SK-N-SH treated with all-trans-retinoic acid at 6 μM for 48 hours (cell line): ENCODE data around the gene ANKRD6.

Experiments used
- ATAC-seq: fragments of 200-7000 bp; cut with Tn5 transposase; 3 replicates; pipeline ENCODE4 v1.9.1; 2020; ENCODE audit warnings: mild to moderate bottlenecking, moderate library complexity
- ARNTL ChIP-seq: fragments of 450-650 bp; formaldehyde crosslinking; IDR thresholded peaks from 2 replicates; pipeline ENCODE4 v1.5.0; 2020; ENCODE audit warnings: low read depth, mild to moderate bottlenecking, moderate library complexity, borderline replicate concordance
- BACH2 ChIP-seq: fragments of 250-450 bp; sonication (Bioruptor Pico); IDR thresholded peaks from 2 replicates; pipeline ENCODE4 v1.9.0; 2021; ENCODE audit warnings: mild to moderate bottlenecking, borderline replicate concordance
- CREB5 ChIP-seq: fragments of 250-450 bp; sonication (Bioruptor Pico); IDR thresholded peaks from 2 replicates; pipeline ENCODE4 v1.5.1; 2020; ENCODE audit warnings: low read depth, mild to moderate bottlenecking, moderate library complexity
- CSDC2 ChIP-seq: fragments of 250-450 bp; sonication (Bioruptor Pico); IDR thresholded peaks from 2 replicates; pipeline ENCODE4 v1.5.0; 2020; ENCODE audit warnings: mild to moderate bottlenecking, moderate library complexity
- ESRRG ChIP-seq: fragments of 250-450 bp; sonication (Bioruptor Pico); IDR thresholded peaks from 2 replicates; pipeline ENCODE4 v1.6.1; 2021; ENCODE audit warnings: mild to moderate bottlenecking
- GLIS3 ChIP-seq: fragments of 250-450 bp; sonication (Bioruptor Pico); IDR thresholded peaks from 2 replicates; pipeline ENCODE4 v1.5.0; 2020; ENCODE audit warnings: mild to moderate bottlenecking, moderate library complexity
- OSR1 ChIP-seq: fragments of 250-450 bp; sonication (Bioruptor Pico); IDR thresholded peaks from 2 replicates; pipeline ENCODE4 v1.8.0; 2022; ENCODE audit warnings: moderate library complexity, mild to moderate bottlenecking, inconsistent platforms
- PPARA ChIP-seq: fragments of 250-450 bp; sonication (Bioruptor Pico); IDR thresholded peaks from 2 replicates; pipeline ENCODE4 v1.5.0; 2020; ENCODE audit warnings: mild to moderate bottlenecking, borderline replicate concordance
- RARB ChIP-seq: fragments of 250-450 bp; sonication (Bioruptor Pico); IDR thresholded peaks from 2 replicates; pipeline ENCODE4 v1.8.0; 2021; ENCODE audit warnings: mild to moderate bottlenecking, moderate library complexity
- SNAI2 ChIP-seq: fragments of 250-450 bp; sonication (Bioruptor Pico); IDR thresholded peaks from 2 replicates; pipeline ENCODE4 v1.5.0; 2020; ENCODE audit warnings: mild to moderate bottlenecking, moderate library complexity
- TCF4 ChIP-seq: fragments of 250-450 bp; sonication (Bioruptor Pico); IDR thresholded peaks from 2 replicates; pipeline ENCODE4 v1.8.0; 2021; ENCODE audit warnings: mild to moderate bottlenecking, moderate library complexity, borderline replicate concordance
- TOX ChIP-seq: fragments of 250-450 bp; sonication (Bioruptor Pico); IDR thresholded peaks from 2 replicates; pipeline ENCODE4 v1.8.0; 2021; ENCODE audit warnings: mild to moderate bottlenecking, moderate library complexity, borderline replicate concordance
- TSHZ2 ChIP-seq: fragments of 250-450 bp; sonication (Bioruptor Pico); IDR thresholded peaks from 2 replicates; pipeline ENCODE4 v1.5.0; 2020; ENCODE audit warnings: mild to moderate bottlenecking, moderate library complexity
- ZC3H10 ChIP-seq: fragments of 250-450 bp; sonication (Bioruptor Pico); IDR thresholded peaks from 2 replicates; pipeline ENCODE4 v1.5.1; 2021; ENCODE audit warnings: mild to moderate bottlenecking, moderate library complexity
- ZFP3 ChIP-seq: fragments of 250-450 bp; sonication (Bioruptor Pico); IDR thresholded peaks from 2 replicates; pipeline ENCODE4 v1.5.0; 2020; ENCODE audit warnings: mild to moderate bottlenecking, moderate library complexity
- ZFP30 ChIP-seq: fragments of 450-650 bp; formaldehyde crosslinking; IDR thresholded peaks from 2 replicates; pipeline ENCODE4 v1.5.0; 2022; ENCODE audit warnings: mild to moderate bottlenecking, moderate library complexity
- ZNF565 ChIP-seq: fragments of 450-650 bp; formaldehyde crosslinking; conservative IDR thresholded peaks from 2 replicates; pipeline ENCODE4 v1.5.0; 2020; ENCODE audit warnings: low read depth, mild to moderate bottlenecking, moderate library complexity
- ZNF70 ChIP-seq: fragments of 450-650 bp; formaldehyde crosslinking; IDR thresholded peaks from 2 replicates; pipeline ENCODE4 v1.5.0; 2020; ENCODE audit warnings: mild to moderate bottlenecking, moderate library complexity
- ZNF8 ChIP-seq: fragments of 450-650 bp; formaldehyde crosslinking; IDR thresholded peaks from 2 replicates; pipeline ENCODE4 v1.5.0; 2020; ENCODE audit warnings: mild to moderate bottlenecking, moderate library complexity
- TF ChIP-seq, protein P1 (sequence below): fragments of 250-450 bp; sonication (Bioruptor Pico); IDR thresholded peaks from 2 replicates; pipeline ENCODE4 v1.8.0; 2021; ENCODE audit warnings: low read depth, mild to moderate bottlenecking, moderate library complexity, borderline replicate concordance
- TF ChIP-seq, protein P2 (sequence below): fragments of 250-450 bp; sonication (Bioruptor Pico); IDR thresholded peaks from 2 replicates; pipeline ENCODE4 v1.5.1; 2021; ENCODE audit warnings: mild to moderate bottlenecking, moderate library complexity
- TF ChIP-seq, protein P3 (sequence below): fragments of 250-450 bp; sonication (Bioruptor Pico); IDR thresholded peaks from 2 replicates; pipeline ENCODE4 v1.8.0; 2020; ENCODE audit warnings: mild to moderate bottlenecking, moderate library complexity, borderline replicate concordance

ANKRD6 gene

DNA sequence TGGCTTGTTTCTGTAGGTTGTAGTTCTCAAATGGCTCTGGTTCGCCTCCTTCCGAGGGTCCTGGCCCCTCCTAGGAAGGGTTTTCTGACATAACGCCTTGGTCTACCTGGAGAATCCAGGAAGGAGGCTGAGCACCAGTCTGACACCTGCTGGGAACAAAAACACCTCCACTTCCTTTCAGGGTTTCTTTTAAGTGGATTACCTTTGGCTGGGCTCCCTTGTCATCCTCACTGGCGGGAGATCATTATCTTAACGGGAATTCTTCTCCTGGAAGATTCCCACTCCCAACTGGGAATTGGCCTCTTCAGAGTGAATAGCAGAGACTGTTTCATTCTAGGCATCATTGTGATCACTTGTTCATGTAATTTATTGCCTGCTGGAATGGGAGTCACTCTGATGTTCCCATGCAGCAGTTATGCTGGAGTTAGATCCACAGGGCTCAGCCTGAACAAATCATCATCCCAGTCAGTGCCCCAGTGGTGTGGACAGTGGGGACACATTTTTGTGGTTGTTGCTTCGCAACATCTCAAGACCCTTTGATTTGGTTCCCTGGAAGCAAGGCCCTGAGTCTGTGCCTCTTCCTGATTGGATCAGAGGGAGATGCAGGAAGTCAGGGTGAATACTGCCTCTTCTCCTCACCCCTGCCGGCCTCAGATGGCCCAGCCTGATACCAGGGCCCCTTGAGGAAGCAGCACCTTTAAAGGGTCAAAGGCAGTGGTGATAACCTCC is 156.5 kb downstream of the ANKRD6 start (continued):
- TF ChIP-seq ZNF8 (CRISPR knock-in tag) (no peak), TSHZ2 (no peak), CREB5 (CRISPR knock-in tag) (no peak), ARNTL (CRISPR knock-in tag) (no peak)

- TF ChIP-seq, protein P1, sequence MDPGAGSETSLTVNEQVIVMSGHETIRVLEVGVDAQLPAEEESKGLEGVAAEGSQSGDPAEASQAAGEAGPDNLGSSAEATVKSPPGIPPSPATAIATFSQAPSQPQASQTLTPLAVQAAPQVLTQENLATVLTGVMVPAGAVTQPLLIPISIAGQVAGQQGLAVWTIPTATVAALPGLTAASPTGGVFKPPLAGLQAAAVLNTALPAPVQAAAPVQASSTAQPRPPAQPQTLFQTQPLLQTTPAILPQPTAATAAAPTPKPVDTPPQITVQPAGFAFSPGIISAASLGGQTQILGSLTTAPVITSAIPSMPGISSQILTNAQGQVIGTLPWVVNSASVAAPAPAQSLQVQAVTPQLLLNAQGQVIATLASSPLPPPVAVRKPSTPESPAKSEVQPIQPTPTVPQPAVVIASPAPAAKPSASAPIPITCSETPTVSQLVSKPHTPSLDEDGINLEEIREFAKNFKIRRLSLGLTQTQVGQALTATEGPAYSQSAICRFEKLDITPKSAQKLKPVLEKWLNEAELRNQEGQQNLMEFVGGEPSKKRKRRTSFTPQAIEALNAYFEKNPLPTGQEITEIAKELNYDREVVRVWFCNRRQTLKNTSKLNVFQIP (CRISPR knock-in tag) = no peak
- no peak for TF ChIP-seq ESRRG (CRISPR knock-in tag)
- no peak for TF ChIP-seq TOX
- no peak for TF ChIP-seq ZFP3
- TF ChIP-seq ARNTL (CRISPR knock-in tag) = no peak
- TF ChIP-seq GLIS3 (CRISPR knock-in tag) = no peak
- TF ChIP-seq ZNF565 (CRISPR knock-in tag) = no peak
- TF ChIP-seq ZFP30 (CRISPR knock-in tag) = no peak
- no peak for TF ChIP-seq ZC3H10 (CRISPR knock-in tag)
- ATAC-seq = no peak
Observed at GRCh38 chr6:89590133-89590532, 157.2 kb downstream of the ANKRD6 start.

DNA sequence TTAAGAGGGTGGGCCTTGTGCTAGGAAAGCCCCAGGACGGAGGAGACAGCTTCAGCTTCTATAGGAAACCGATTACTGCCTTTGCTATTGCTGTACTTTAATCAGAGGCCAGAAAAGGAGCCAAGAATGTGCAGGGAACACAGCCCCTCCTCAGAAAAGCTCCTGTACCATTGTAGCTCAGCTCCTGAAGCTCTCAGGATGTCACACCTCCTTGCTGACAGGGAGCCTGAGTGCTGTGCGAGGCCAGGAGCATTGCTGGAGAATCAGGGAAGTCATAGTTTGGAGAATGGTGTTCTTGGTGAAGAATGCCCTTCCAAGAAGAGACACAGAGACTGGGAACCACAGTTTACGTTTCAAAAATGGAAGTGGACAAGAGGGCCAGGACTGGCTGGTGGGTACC is 158.8 kb downstream of the ANKRD6 start:
- TF ChIP-seq ZNF70 (CRISPR knock-in tag) (no peak), ZNF8 (CRISPR knock-in tag) (no peak), TOX (no peak), BACH2 (CRISPR knock-in tag) (no peak), PPARA (CRISPR knock-in tag) (no peak), SNAI2 (CRISPR knock-in tag) (no peak), TCF4 (CRISPR knock-in tag) (no peak)
- TF ChIP-seq, protein P2, sequence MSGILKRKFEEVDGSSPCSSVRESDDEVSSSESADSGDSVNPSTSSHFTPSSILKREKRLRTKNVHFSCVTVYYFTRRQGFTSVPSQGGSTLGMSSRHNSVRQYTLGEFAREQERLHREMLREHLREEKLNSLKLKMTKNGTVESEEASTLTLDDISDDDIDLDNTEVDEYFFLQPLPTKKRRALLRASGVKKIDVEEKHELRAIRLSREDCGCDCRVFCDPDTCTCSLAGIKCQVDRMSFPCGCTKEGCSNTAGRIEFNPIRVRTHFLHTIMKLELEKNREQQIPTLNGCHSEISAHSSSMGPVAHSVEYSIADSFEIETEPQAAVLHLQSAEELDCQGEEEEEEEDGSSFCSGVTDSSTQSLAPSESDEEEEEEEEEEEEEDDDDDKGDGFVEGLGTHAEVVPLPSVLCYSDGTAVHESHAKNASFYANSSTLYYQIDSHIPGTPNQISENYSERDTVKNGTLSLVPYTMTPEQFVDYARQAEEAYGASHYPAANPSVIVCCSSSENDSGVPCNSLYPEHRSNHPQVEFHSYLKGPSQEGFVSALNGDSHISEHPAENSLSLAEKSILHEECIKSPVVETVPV (CRISPR knock-in tag) = no peak
- TF ChIP-seq, protein P3, sequence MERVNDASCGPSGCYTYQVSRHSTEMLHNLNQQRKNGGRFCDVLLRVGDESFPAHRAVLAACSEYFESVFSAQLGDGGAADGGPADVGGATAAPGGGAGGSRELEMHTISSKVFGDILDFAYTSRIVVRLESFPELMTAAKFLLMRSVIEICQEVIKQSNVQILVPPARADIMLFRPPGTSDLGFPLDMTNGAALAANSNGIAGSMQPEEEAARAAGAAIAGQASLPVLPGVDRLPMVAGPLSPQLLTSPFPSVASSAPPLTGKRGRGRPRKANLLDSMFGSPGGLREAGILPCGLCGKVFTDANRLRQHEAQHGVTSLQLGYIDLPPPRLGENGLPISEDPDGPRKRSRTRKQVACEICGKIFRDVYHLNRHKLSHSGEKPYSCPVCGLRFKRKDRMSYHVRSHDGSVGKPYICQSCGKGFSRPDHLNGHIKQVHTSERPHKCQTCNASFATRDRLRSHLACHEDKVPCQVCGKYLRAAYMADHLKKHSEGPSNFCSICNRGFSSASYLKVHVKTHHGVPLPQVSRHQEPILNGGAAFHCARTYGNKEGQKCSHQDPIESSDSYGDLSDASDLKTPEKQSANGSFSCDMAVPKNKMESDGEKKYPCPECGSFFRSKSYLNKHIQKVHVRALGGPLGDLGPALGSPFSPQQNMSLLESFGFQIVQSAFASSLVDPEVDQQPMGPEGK = no peak
- no peak for ATAC-seq

DNA sequence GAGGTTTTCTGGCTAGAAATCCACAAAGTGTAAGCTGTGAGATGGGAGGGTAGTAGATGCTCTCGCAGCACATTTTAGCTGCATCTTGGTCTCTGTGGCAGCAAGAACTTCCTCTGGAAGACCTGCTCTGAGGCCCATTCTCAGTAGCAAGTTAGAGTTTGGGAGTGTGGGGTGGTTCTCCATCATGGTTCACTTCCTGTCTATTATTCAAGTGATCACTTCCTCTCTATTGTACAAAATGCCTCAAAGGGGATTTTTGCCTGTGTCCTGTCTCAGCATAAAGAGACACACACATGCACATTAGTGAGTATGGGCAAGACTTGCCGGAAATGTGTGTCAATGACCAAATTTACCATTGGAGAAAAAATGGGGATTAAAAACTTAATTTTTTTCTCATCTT is 163.1 kb downstream of the ANKRD6 start:
- ATAC-seq = no peak
- TF ChIP-seq ZFP3 = no peak
- no peak for TF ChIP-seq ZNF70 (CRISPR knock-in tag)
- TF ChIP-seq ZFP30 (CRISPR knock-in tag) = no peak
- TF ChIP-seq, protein P1 (CRISPR knock-in tag) = no peak
- TF ChIP-seq GLIS3 (CRISPR knock-in tag) = no peak
- TF ChIP-seq RARB (CRISPR knock-in tag) = no peak
- no peak for TF ChIP-seq TCF4 (CRISPR knock-in tag)
- no peak for TF ChIP-seq ZNF565 (CRISPR knock-in tag)
- TF ChIP-seq ARNTL (CRISPR knock-in tag) = no peak
- TF ChIP-seq OSR1 = no peak
- no peak for TF ChIP-seq TOX
- no peak for TF ChIP-seq SNAI2 (CRISPR knock-in tag)
- no peak for TF ChIP-seq PPARA (CRISPR knock-in tag)
- no peak for TF ChIP-seq CREB5 (CRISPR knock-in tag)
- TF ChIP-seq CSDC2 (CRISPR knock-in tag) = no peak
